ENCODE data around the gene LY6G6C.
A peak's percentile ranks its signal among the peaks of the same experiment; 100 is the strongest.

Gene LY6G6C

GRCh38 chr6:31691078-31691463 lies 30.5 kb downstream of the LY6G6C start:
- no peak overlapping the region for H3K27ac ChIP-seq (replicated peaks)
- TF ChIP-seq SPI1 (IDR thresholded peaks at IDR 0.05; ENCODE audit: borderline replicate concordance, low read depth) = no peak
- no peak for TF ChIP-seq GABPA (IDR thresholded peaks at IDR 0.05; ENCODE audit: low read depth)
- TF ChIP-seq CTCF (IDR thresholded peaks at IDR 0.05; ENCODE audit: insufficient read depth, low read length) = no peak
- TF ChIP-seq, protein P1, sequence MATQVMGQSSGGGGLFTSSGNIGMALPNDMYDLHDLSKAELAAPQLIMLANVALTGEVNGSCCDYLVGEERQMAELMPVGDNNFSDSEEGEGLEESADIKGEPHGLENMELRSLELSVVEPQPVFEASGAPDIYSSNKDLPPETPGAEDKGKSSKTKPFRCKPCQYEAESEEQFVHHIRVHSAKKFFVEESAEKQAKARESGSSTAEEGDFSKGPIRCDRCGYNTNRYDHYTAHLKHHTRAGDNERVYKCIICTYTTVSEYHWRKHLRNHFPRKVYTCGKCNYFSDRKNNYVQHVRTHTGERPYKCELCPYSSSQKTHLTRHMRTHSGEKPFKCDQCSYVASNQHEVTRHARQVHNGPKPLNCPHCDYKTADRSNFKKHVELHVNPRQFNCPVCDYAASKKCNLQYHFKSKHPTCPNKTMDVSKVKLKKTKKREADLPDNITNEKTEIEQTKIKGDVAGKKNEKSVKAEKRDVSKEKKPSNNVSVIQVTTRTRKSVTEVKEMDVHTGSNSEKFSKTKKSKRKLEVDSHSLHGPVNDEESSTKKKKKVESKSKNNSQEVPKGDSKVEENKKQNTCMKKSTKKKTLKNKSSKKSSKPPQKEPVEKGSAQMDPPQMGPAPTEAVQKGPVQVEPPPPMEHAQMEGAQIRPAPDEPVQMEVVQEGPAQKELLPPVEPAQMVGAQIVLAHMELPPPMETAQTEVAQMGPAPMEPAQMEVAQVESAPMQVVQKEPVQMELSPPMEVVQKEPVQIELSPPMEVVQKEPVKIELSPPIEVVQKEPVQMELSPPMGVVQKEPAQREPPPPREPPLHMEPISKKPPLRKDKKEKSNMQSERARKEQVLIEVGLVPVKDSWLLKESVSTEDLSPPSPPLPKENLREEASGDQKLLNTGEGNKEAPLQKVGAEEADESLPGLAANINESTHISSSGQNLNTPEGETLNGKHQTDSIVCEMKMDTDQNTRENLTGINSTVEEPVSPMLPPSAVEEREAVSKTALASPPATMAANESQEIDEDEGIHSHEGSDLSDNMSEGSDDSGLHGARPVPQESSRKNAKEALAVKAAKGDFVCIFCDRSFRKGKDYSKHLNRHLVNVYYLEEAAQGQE (IDR thresholded peaks at IDR 0.05; ENCODE audit: insufficient replicate concordance, low read depth) = no peak
- no peak for TF ChIP-seq POLR2AphosphoS5 (IDR thresholded peaks at IDR 0.05; ENCODE audit: low read depth)

GRCh38 chr6:31690231-31691077 lies 31.1 kb downstream of the LY6G6C start:
- H3K27ac ChIP-seq (replicated peaks) = no peak overlapping the region
- no peak overlapping the region for H3K4me3 ChIP-seq (replicated peaks; ENCODE audit: insufficient read depth, low read length)
- no peak for DNase-seq (ENCODE audit: low read depth in 1 of 2, low spot score in 1 of 2)
- TF ChIP-seq, protein P1 (IDR thresholded peaks at IDR 0.05; ENCODE audit: insufficient replicate concordance, low read depth) = no peak
- TF ChIP-seq CTCF (IDR thresholded peaks at IDR 0.05; ENCODE audit: insufficient read depth, low read length) (no peak), POLR2AphosphoS5 (IDR thresholded peaks at IDR 0.05; ENCODE audit: low read depth) (no peak), SPI1 (IDR thresholded peaks at IDR 0.05; ENCODE audit: borderline replicate concordance, low read depth) (no peak), GABPA (IDR thresholded peaks at IDR 0.05; ENCODE audit: low read depth) (no peak)
- no peaks in the 10 kb centered on the region for H3K27me3 ChIP-seq (ENCODE audit: insufficient read depth, poor library complexity, severe bottlenecking)

More at GRCh38 chr6:31691078-31691463, 30.5 kb downstream of the LY6G6C start:
- H3K27me3 ChIP-seq (ENCODE audit: insufficient read depth, poor library complexity, severe bottlenecking) = no peaks in the 10 kb centered on the region
- DNase-seq (ENCODE audit: low read depth in 1 of 2, low spot score in 1 of 2) = no peak
- H3K4me3 ChIP-seq (replicated peaks; ENCODE audit: insufficient read depth, low read length) = no peak overlapping the region

- TF ChIP-seq CTCF (IDR thresholded peaks at IDR 0.05; ENCODE audit: insufficient read depth, low read length) = peak; percentile 35
- TF ChIP-seq, protein P1 (IDR thresholded peaks at IDR 0.05; ENCODE audit: insufficient replicate concordance, low read depth) = no peak
- TF ChIP-seq POLR2AphosphoS5 (IDR thresholded peaks at IDR 0.05; ENCODE audit: low read depth) = no peak
- H3K27ac ChIP-seq (replicated peaks) = no peak overlapping the region
- no peak overlapping the region for H3K4me3 ChIP-seq (replicated peaks; ENCODE audit: insufficient read depth, low read length)
- H3K27me3 ChIP-seq (ENCODE audit: insufficient read depth, poor library complexity, severe bottlenecking) = no peaks in the 10 kb centered on the region
- no peak for DNase-seq (ENCODE audit: low read depth in 1 of 2, low spot score in 1 of 2)
Observed at GRCh38 chr6:31689249-31690110, 32.1 kb downstream of the LY6G6C start.
